T-helper 2 cell (primary cell): ENCODE data around the gene MCF2L.
"Not testable (repeated sequence)": the region's sequence is repeated elsewhere in the genome, so short reads cannot be mapped to it uniquely, and the experiment has no call there.

Source experiments
- DNase-seq, 5 experiments: peaks; one replicate each; pipeline versions ENCODE4 v3.0.0 to v3.0.0-alpha.2; 2012 to 2022

The MCF2L gene

GRCh38 chr13:113016526-113017295 lies 47.7 kb downstream of the MCF2L start:
- DNase-seq: no peak

- no peak for DNase-seq
Observed at GRCh38 chr13:113017506-113018215, 48.6 kb downstream of the MCF2L start.

DNA sequence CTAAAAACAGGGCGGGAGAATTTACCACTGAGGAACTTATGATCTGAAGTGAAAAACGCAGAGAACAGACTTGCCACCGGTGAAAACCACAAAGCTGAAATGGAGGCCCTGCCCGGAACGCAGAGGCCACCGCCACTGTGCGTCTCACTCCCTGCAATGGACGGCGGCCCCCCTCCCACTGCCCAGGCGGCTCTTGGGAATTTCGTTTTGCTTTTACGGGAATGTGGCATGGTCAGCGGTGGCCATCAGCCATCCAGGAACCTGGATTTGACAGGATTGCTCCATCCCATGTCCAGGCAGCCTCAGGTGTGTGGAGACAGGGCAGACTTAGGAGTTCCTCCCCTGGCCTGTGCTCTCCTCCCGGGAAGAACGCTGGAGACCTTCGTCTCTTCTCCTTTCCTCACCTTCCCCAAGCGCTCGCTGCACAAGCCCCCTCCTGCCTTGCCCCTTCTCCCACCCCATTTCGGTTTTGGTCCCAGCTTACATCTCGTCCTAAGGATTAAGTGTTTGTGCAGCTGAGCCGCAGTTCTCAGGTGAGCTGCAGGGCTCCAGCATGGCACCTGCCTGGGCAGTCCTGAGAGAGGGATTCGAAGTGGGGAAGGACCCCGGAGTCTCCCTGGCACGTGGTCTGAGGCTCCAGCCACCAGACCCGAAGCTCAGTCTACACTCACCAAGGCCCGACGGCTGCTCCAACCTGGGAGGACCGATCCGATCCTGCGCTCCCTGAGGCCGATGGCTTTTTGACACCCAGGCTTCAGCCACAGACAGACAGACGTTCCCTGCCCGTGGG lies 49.9 kb downstream of the MCF2L start:
- DNase-seq: no peak

DNA sequence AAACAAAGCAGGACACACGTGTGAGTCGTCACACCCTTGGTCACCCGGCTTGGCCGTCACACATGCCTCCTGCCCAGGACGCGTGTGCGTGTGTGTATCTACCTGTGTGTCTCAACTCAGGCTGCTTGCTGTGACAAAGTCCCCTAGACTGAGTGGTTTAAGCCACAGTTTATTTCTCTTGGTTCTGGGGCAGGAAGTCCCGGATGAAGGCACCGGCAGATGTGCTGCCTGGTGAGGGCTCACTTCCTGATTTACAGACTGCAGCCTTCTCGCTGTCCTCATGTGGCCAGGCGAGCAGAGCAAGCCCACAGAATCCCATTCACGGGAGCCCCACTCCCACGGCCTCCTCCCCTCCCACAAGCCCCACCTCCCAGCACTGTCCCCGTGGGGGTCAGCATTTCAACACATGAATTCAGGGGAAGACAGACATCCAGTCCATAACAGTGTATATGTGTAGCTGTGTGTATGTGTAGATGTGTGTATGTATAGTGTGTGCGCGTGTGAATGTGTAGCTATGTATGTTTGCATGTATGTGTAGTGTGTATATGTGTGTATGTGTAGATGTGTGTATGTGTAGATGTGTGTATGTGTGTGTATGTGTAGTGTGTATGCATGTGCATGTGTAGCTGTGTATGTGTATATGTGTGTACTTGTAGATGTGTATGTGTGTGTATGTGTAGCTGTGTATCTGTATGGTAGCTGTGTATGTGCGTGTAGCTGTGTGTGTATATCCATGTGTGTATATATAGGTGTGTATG lies 51.5 kb downstream of the MCF2L start:
- no peak for DNase-seq

DNA sequence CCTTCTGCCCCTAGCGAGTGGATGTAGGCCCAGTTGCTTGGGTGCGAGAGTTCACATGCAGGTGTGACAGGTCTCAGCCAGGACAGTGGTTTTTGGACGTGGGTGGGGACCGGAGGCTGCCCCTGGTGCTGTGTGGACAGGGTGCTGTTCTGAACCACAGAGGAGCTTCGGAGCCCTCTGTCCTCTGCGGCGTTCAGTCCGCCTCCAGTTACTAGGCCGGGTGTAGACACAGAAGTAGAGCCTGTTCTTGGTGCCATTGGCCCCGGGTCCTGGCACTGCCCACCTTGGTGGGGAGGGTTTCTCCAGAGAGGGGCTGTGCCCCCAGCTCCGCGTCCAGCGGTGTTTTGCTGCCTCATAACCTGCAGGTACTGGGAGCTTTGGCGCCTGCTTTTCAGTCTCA lies 52.4 kb downstream of the MCF2L start:
- DNase-seq: no peak

DNA sequence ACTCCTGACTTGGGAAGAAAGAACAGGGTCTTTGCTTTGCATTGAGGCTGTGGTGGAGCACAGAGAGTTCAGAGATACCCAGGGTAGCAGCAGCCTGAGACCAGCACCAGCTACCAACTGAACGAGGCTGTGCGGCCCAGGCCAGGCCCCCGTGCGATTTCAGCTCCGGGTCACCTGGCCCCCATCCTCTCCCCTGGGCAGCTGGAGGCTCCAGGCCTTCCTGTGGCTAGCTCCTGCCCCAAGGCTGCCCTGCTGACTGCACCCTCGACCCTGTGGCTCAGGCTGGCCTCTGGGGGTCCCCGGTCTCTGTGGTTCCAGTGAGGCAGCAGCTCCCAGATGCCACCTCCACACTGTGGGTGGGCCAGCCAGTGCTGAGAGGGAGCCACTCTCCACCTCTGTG lies 52.8 kb downstream of the MCF2L start:
- DNase-seq: no peak

DNA sequence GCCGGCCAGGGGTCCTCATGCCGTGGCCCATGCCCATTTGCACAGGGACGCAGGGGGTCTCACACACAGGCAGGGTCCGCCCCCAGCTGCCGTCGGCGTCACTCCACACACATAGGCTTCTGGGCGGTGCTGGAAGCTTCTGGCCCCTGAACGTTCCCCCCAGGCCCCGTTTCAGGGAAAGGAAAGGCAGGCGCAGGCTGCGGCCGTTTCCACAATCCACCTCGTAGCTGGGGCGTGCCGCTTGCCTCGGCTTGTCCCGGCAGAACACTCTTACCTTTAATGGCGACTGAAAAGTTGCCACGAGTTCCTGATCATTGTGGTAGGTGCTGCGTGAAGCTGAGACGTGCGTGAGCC lies 53.4 kb downstream of the MCF2L start:
- DNase-seq: no peak

DNA sequence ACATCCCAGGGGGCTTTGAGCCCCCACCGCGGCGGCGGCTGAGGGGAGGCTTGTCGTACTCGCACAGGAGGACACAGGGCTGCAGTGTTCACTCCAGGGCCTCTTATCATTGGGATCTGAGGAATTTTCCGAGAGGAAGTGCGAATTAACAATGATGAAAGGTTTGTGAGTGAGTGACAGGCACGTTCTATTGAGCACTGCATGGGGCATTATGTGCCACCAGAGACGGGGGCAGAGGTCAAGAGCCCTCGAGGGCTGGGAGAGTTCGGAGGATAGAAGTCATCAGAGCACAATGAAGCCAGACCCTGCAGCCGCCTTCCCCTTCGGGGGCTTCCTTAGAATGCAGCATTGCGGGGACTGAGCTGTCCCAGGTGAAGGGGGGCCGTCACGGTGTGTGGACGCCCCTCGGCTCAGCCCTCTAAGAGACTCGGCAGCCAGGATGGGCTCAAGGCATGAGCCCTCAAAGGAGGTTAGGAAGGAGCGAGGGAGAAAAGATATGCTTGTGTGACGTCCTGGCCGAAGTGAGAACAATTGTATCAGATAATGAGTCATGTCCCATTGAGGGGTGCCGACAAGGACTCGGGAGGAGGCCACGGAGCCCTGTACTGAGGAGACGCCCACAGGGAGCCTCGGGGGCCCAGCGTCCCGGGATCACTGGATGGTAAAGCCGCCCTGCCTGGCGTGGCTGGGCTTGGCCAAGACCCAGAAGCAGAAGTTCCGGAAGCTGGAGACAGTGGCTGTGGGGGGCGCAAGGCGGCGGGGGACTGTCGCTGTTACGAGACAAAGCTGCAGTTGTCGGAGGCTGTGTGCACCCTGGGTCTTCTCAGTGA lies 53.9 kb downstream of the MCF2L start:
- no peak for DNase-seq

DNA sequence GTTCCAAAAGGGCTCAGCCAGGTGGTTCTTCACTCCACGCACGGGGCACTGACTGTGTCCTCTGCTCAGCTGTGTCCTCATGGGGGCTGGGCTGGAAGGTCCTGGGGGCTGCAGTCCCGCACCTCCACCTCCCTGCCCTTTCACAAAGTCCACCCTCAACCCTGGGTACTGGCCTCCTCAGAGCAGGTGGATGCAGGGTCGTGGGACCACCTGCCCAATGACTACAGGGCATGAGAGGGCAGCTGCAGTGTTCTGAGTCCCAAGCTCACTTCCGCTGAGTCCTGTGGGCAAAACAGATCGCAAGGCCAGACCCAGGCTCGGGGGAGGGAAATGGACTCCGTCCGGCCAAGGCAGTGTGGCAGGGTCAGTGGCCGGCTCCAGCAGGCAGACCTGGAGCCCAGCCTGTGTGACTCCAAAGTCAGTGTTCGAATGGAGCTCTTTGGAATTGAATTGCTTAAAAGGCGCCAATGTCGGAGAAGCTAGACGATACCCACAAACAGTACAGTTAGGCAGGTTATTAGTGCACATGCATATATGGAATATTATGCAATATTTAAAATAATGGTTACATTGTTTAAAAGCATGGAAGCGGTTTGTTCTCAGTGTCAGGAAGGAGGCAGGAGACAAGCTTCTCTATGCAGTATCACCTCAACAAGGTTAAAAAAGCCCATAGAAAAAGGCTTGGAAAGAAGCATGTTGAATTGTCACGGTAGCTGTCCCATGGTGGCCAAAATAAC lies 54.8 kb downstream of the MCF2L start:
- DNase-seq: no peak

GRCh38 chr13:113024466-113024865 lies 55.5 kb downstream of the MCF2L start:
- no peak for DNase-seq

DNA sequence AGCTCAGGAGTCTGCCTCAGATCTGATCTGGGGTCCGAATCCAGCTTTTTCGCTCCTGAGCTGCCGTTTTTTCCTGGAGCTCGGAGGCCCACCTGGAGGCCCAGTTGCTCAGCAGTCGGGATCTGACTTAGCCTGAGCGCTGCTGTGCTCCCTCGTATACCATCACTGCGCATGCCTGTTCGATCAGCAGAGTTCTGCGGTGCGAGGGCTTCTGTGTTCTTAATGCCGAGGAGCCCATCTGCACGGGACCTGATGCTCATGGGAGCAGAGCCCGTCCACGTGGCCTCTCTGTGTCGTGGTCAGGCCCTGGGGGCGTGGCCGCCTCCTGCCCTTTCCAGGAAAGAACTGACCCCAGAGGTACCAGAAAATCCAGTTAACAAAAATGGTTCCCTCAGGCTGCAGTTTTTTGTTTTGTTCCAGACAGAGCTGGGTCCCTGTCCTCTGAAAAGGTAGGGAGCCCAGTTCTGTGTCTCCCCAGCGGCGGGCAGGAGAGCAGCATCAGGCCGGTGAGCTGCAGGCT lies 57.4 kb downstream of the MCF2L start:
- no peak for DNase-seq

- DNase-seq: no peak
Observed at GRCh38 chr13:113027095-113027494, 58.1 kb downstream of the MCF2L start.

GRCh38 chr13:113027566-113027965 lies 58.6 kb downstream of the MCF2L start:
- DNase-seq: no peak

GRCh38 chr13:113028336-113029060 lies 59.5 kb downstream of the MCF2L start:
- no peak for DNase-seq

GRCh38 chr13:113029061-113029445 lies 60.0 kb downstream of the MCF2L start:
- DNase-seq: no peak

- peak in 3 of 5 experiments; percentile 8 to 27 (median 23) for DNase-seq
Observed at GRCh38 chr13:113029487-113030258, 60.7 kb downstream of the MCF2L start.

- not testable (repeated sequence) for DNase-seq
Observed at GRCh38 chr13:113030259-113030640, 61.2 kb downstream of the MCF2L start.

DNA sequence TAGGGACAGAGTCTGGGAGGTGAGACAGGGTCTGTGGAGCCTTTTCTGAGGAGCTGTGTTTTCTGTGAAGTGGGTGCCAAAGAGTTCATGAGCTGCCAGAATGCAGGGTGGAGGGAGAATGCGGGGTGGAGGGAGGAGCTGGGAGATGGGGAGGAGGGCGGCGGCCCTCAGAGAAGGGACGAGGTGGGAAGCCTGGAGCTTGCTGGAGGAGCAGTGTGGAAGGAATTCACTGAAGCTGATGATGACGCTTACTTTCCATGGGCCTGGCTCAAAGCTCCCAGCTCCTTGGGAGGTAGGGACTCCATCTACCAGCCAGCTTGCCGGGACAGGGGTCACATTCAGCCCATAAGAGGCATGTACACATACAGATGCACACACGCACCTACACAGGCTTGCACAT lies 62.5 kb downstream of the MCF2L start:
- DNase-seq: no peak

GRCh38 chr13:113032291-113032690 lies 63.3 kb downstream of the MCF2L start:
- DNase-seq: no peak
